ENCODE results near the gene ADCYAP1.

DNA sequence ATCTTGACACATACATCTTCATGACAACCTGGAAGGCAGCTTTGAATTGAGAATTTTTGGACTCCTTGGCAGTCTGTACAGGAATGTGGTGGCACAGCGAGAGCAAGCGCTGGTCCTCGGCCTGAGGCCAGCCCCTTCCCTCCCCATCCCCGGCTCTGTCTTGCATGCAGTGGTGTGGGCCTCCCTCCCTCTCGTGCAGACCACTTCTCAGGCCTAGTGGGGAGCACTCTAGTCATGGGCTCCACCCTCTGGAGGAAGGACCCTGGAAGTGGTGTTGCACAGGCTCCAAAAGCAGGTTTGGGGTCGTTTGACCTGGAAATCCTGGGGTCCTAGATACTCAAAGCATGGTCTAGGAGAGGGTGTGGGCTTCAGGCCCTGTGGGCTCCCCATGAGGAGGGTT is 32.3 kb downstream of the ADCYAP1 start:
- TF ChIP-seq, protein P1, sequence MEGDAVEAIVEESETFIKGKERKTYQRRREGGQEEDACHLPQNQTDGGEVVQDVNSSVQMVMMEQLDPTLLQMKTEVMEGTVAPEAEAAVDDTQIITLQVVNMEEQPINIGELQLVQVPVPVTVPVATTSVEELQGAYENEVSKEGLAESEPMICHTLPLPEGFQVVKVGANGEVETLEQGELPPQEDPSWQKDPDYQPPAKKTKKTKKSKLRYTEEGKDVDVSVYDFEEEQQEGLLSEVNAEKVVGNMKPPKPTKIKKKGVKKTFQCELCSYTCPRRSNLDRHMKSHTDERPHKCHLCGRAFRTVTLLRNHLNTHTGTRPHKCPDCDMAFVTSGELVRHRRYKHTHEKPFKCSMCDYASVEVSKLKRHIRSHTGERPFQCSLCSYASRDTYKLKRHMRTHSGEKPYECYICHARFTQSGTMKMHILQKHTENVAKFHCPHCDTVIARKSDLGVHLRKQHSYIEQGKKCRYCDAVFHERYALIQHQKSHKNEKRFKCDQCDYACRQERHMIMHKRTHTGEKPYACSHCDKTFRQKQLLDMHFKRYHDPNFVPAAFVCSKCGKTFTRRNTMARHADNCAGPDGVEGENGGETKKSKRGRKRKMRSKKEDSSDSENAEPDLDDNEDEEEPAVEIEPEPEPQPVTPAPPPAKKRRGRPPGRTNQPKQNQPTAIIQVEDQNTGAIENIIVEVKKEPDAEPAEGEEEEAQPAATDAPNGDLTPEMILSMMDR (IDR thresholded peaks at IDR 0.05; ENCODE audit: insufficient read depth, low read depth, low read length), result no peak
- TF ChIP-seq EZH2 (IDR thresholded peaks at IDR 0.05; ENCODE audit: insufficient read depth, low read length), result no peak

Data from astrocyte (in vitro differentiated cells and primary cell).